HEK293 (cell line): Measurements from ENCODE around the gene ANKH.

Experiments used
- CTCF ChIP-seq: fragments of 450-650 bp; formaldehyde crosslinking; IDR thresholded peaks from 2 replicates; pipeline ENCODE4 v1.5.1; 2016; ENCODE audit warnings: missing biosample characterization, missing genetic modification characterization
- TCF7L2 ChIP-seq: IDR thresholded peaks from 2 replicates; pipeline ENCODE4 v1.6.1; 2011; ENCODE audit warnings: low read depth, mild to moderate bottlenecking, inconsistent platforms, low read length, moderate library complexity, borderline replicate concordance
- ZNF747 ChIP-seq: fragments of 450-650 bp; formaldehyde crosslinking; IDR thresholded peaks from 2 replicates; pipeline ENCODE4 v1.5.1; 2016; ENCODE audit warnings: missing biosample characterization, missing genetic modification characterization
- ZNF777 ChIP-seq: fragments of 450-650 bp; formaldehyde crosslinking; IDR thresholded peaks from 2 replicates; pipeline ENCODE4 v1.5.1; 2017; ENCODE audit warnings: missing biosample characterization, missing genetic modification characterization, borderline replicate concordance

- TF ChIP-seq CTCF (tag by site-specific recombination) (no peak), ZNF777 (tag by site-specific recombination) (no peak), ZNF747 (tag by site-specific recombination) (no peak), TCF7L2 (no peak)
Observed at GRCh38 chr5:14849516-14850294, 21.9 kb downstream of the ANKH start.
